Suprapubic skin (tissue), 4 donors: ENCODE results near the gene FCAR.
"Not testable (repeated sequence)": the region's sequence is repeated elsewhere in the genome, so short reads cannot be mapped to it uniquely, and the experiment has no call there.

Source experiments
- CTCF ChIP-seq, 2 donors: fragments of 200-600 bp in 1 of 2; fragments of 450-650 bp in 1 of 2; sonication (generic) in 1 of 2; IDR thresholded peaks; one replicate each; pipeline ENCODE4 v1.5.1; 2016 to 2019; ENCODE audit warnings: antibody characterized with exemption in 2 of 2, mild to moderate bottlenecking in 1 of 2, moderate library complexity in 1 of 2
- POLR2A ChIP-seq, 2 donors: fragments of 450-650 bp; IDR thresholded peaks; one replicate each; pipeline ENCODE4 v1.6.1; 2017; ENCODE audit warnings: antibody characterized with exemption in 2 of 2, mild to moderate bottlenecking in 2 of 2, moderate library complexity in 2 of 2
- POLR2AphosphoS5 ChIP-seq, 3 donors: sonication (generic); formaldehyde crosslinking; IDR thresholded peaks; one replicate each; pipeline ENCODE4 v1.6.1; 2017; ENCODE audit warnings: antibody characterized with exemption in 3 of 3

DNA sequence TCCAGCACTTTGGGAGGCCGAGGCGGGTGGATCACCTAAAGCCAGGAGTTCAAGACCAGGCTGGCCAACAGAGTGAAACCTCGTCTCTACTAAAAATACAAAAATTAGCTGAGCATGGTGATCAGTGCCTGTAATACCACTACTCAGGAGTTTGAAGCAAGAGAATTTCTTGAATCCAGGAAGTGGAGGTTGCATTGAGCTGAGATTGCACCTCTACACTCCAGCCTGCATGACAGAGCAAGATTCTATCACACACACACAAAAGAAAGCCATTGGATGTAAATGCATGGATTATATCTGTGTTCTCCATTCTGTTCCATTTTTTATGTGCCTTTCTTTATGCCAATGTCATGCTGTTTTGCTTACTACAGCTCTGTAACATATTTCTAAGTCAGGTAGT is 15.6 kb upstream of the FCAR start:
- TF ChIP-seq CTCF, POLR2A, POLR2AphosphoS5 (IDR thresholded peaks at IDR 0.05): not testable (repeated sequence)
